ENCODE results near the gene TLR6. TPM values are rescaled to one million over a fixed set of nuclear protein-coding genes. Genes with fewer than 3 reads are reported as not detected.

Gene TLR6
- total and polyA plus RNA-seq, 10 of the 15 experiments (the other 5 are each of a cell fraction or from before 2014, with no cell fraction given) = 1.1 to 49.4 (median 12.5) TPM

GRCh38 chr4:38856524-38857337 lies at the start of gene TLR6 (continued):
- TF ChIP-seq, protein P1, sequence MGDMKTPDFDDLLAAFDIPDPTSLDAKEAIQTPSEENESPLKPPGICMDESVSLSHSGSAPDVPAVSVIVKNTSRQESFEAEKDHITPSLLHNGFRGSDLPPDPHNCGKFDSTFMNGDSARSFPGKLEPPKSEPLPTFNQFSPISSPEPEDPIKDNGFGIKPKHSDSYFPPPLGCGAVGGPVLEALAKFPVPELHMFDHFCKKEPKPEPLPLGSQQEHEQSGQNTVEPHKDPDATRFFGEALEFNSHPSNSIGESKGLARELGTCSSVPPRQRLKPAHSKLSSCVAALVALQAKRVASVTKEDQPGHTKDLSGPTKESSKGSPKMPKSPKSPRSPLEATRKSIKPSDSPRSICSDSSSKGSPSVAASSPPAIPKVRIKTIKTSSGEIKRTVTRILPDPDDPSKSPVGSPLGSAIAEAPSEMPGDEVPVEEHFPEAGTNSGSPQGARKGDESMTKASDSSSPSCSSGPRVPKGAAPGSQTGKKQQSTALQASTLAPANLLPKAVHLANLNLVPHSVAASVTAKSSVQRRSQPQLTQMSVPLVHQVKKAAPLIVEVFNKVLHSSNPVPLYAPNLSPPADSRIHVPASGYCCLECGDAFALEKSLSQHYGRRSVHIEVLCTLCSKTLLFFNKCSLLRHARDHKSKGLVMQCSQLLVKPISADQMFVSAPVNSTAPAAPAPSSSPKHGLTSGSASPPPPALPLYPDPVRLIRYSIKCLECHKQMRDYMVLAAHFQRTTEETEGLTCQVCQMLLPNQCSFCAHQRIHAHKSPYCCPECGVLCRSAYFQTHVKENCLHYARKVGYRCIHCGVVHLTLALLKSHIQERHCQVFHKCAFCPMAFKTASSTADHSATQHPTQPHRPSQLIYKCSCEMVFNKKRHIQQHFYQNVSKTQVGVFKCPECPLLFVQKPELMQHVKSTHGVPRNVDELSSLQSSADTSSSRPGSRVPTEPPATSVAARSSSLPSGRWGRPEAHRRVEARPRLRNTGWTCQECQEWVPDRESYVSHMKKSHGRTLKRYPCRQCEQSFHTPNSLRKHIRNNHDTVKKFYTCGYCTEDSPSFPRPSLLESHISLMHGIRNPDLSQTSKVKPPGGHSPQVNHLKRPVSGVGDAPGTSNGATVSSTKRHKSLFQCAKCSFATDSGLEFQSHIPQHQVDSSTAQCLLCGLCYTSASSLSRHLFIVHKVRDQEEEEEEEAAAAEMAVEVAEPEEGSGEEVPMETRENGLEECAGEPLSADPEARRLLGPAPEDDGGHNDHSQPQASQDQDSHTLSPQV (IDR thresholded peaks at IDR 0.05) = peak; percentile 12; the same call in 1 of the 2 replicates
- TF ChIP-seq SKIL (IDR thresholded peaks at IDR 0.05; ENCODE audit: low read depth, poor library complexity, severe bottlenecking) (peak; percentile 66), RELA (IDR thresholded peaks at IDR 0.05; ENCODE audit: borderline replicate concordance, partially characterized antibody) (peak; percentile 18), CREB1 (IDR thresholded peaks at IDR 0.05; ENCODE audit: low read depth) (peak; percentile 73), ETV6 (conservative IDR thresholded peaks at IDR 0.05 in 1 of 2, IDR thresholded peaks at IDR 0.05 in 1 of 2; ENCODE audit: borderline replicate concordance in 1 of 2, low read depth in 1 of 2) (peak in 1 of 2 experiments; percentile 50; a peak in 1 of 4 replicates), IKZF1 (conservative IDR thresholded peaks at IDR 0.05) (no peak; the same call in 1 of the 2 replicates), MTA3 (IDR thresholded peaks at IDR 0.05; ENCODE audit: borderline replicate concordance, low read length) (peak; percentile 55), YY1 (IDR thresholded peaks at IDR 0.05; ENCODE audit: low read depth, low read length) (0 out of 2 replicates have a peak, but pooled peaks have one; percentile 27), CBX5 (IDR thresholded peaks at IDR 0.05; ENCODE audit: low read depth) (peak; percentile 90), GATAD2B (conservative IDR thresholded peaks at IDR 0.05; ENCODE audit: low read depth) (0 out of 2 replicates have a peak, but pooled peaks have one; percentile 22), POLR2AphosphoS5 (IDR thresholded peaks at IDR 0.05; ENCODE audit: low read length) (peak; percentile 64; the same call in 1 of the 2 replicates), TCF3 (IDR thresholded peaks at IDR 0.05; ENCODE audit: borderline replicate concordance, insufficient read depth, low read depth, low read length) (no peak), BACH1 (IDR thresholded peaks at IDR 0.05; ENCODE audit: borderline replicate concordance) (peak; percentile 39; the same call in 1 of the 2 replicates)
- TF ChIP-seq, protein P2, sequence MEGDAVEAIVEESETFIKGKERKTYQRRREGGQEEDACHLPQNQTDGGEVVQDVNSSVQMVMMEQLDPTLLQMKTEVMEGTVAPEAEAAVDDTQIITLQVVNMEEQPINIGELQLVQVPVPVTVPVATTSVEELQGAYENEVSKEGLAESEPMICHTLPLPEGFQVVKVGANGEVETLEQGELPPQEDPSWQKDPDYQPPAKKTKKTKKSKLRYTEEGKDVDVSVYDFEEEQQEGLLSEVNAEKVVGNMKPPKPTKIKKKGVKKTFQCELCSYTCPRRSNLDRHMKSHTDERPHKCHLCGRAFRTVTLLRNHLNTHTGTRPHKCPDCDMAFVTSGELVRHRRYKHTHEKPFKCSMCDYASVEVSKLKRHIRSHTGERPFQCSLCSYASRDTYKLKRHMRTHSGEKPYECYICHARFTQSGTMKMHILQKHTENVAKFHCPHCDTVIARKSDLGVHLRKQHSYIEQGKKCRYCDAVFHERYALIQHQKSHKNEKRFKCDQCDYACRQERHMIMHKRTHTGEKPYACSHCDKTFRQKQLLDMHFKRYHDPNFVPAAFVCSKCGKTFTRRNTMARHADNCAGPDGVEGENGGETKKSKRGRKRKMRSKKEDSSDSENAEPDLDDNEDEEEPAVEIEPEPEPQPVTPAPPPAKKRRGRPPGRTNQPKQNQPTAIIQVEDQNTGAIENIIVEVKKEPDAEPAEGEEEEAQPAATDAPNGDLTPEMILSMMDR (IDR thresholded peaks at IDR 0.05 in 2 of 3, conservative IDR thresholded peaks at IDR 0.05 in 1 of 3; ENCODE audit: control insufficient read depth in 2 of 3, extremely low read depth in 1 of 3, insufficient read depth in 1 of 3, low read depth in 3 of 3, low read length in 3 of 3) = peak; percentile 62 to 79 (median 77)
